Stimulated activated CD4-positive, alpha-beta T cell treated with anti-CD3 and anti-CD28 coated beads, Interleukin-4, amount 100 ng/mL, for 4 hours (primary cell): Measurements from ENCODE around the gene PCGF2.
"Not testable (repeated sequence)": the region's sequence is repeated elsewhere in the genome, so short reads cannot be mapped to it uniquely, and the experiment has no call there.

ENCODE experiments used
- DNase-seq, 2 experiments: peaks; one replicate each; pipeline ENCODE4 v3.0.0-alpha.2; 2020

PCGF2 gene

GRCh38 chr17:38748149-38748891, at the start of gene PCGF2:
Gene PCGF2, minus strand, starts transcription at chr17:38748336. Its CDS starts 7,934 bp downstream, at chr17:38740402.
- DNase-seq = no peak

- DNase-seq = no peak
Observed at GRCh38 chr17:38797828-38798227, 49.7 kb upstream of the PCGF2 start.

GRCh38 chr17:38797158-38797490, 49.0 kb upstream of the PCGF2 start:
- DNase-seq = no peak

GRCh38 chr17:38796451-38797157, 48.5 kb upstream of the PCGF2 start:
- DNase-seq = no peak

- DNase-seq = no peak
Observed at GRCh38 chr17:38794221-38794620, 46.1 kb upstream of the PCGF2 start.

- no peak for DNase-seq
Observed at GRCh38 chr17:38791162-38791561, 43.0 kb upstream of the PCGF2 start.

GRCh38 chr17:38790148-38790707, 42.1 kb upstream of the PCGF2 start:
- not testable (repeated sequence) for DNase-seq

GRCh38 chr17:38789185-38789584, 41.0 kb upstream of the PCGF2 start:
- DNase-seq = no peak

- not testable (repeated sequence) for DNase-seq
Observed at GRCh38 chr17:38787999-38788398, 39.9 kb upstream of the PCGF2 start.

GRCh38 chr17:38786372-38786771, 38.2 kb upstream of the PCGF2 start:
- no peak for DNase-seq

GRCh38 chr17:38783227-38783626, 35.1 kb upstream of the PCGF2 start:
- DNase-seq = no peak

- no peak for DNase-seq
Observed at GRCh38 chr17:38779965-38780752, 32.0 kb upstream of the PCGF2 start.

- no peak for DNase-seq
Observed at GRCh38 chr17:38777641-38778250, 29.6 kb upstream of the PCGF2 start.

- DNase-seq = no peak
Observed at GRCh38 chr17:38773258-38773657, 25.1 kb upstream of the PCGF2 start.

- no peak for DNase-seq
Observed at GRCh38 chr17:38768417-38768816, 20.3 kb upstream of the PCGF2 start.

GRCh38 chr17:38766341-38766740, 18.2 kb upstream of the PCGF2 start:
- no peak for DNase-seq

GRCh38 chr17:38762231-38762630, 14.1 kb upstream of the PCGF2 start:
- no peak for DNase-seq

GRCh38 chr17:38761612-38762011, 13.5 kb upstream of the PCGF2 start:
- DNase-seq = peak in 1 of 2 experiments; percentile 18

- no peak for DNase-seq
Observed at GRCh38 chr17:38753071-38753506, 5.0 kb upstream of the PCGF2 start.

- DNase-seq = peak; percentile 94 to 98
Observed at GRCh38 chr17:38752308-38753070, 4.4 kb upstream of the PCGF2 start, which contains the start of gene PSMB3. Gene PSMB3, plus strand, starts transcription at chr17:38752741. Its CDS starts 86 bp downstream, at chr17:38752827.

- peak; percentile 68 to 85 for DNase-seq
Observed at GRCh38 chr17:38751808-38752307, 3.7 kb upstream of the PCGF2 start.
